WTC11 (cell line): ENCODE measurements around the gene LMOD1. TPM values are rescaled to one million over a fixed set of nuclear protein-coding genes. Genes with fewer than 3 reads are reported as not detected.

ENCODE experiments used
- ATAC-seq: fragments of 200-7000 bp; cut with Tn5 transposase; 2 replicates; pipeline ENCODE4 v1.10.0; 2021; ENCODE audit warnings: mild to moderate bottlenecking, moderate library complexity
- CTCF ChIA-PET: fragments of 300-600 bp; sonication (Branson Sonifier 250); formaldehyde crosslinking; loops from one replicate; lab custom pipeline; 2021; ENCODE audit warnings: antibody characterized with exemption; lab: Charles Lee
- POLR2A ChIA-PET: fragments of 350-600 bp; sonication (Branson Sonifier 250); formaldehyde crosslinking; loops from one replicate; lab custom pipeline; 2021; ENCODE audit warnings: antibody characterized with exemption; lab: Charles Lee
- DNase-seq: peaks from one replicate; pipeline ENCODE4 v3.0.0; 2021; ENCODE audit warnings: low spot score
- H3K27ac Mint-ChIP-seq: 2 replicates; pipeline ENCODE4 v1.8.0; 2021; ENCODE audit warnings: mixed read lengths
- H3K27me3 Mint-ChIP-seq: 2 replicates; pipeline ENCODE4 v1.8.0; 2021; ENCODE audit warnings: low read depth, mild to moderate bottlenecking, moderate library complexity, mixed read lengths
- H3K36me3 Mint-ChIP-seq: 2 replicates; pipeline ENCODE4 v1.8.0; 2021; ENCODE audit warnings: mixed read lengths
- H3K4me1 Mint-ChIP-seq: 2 replicates; pipeline ENCODE4 v1.8.0; 2022; ENCODE audit warnings: mixed read lengths
- H3K4me3 Mint-ChIP-seq: 2 replicates; pipeline ENCODE4 v1.8.0; 2021; ENCODE audit warnings: mild to moderate bottlenecking, moderate library complexity, mixed read lengths
- H3K9me3 Mint-ChIP-seq: 2 replicates; pipeline ENCODE4 v1.8.0; 2021; ENCODE audit warnings: mixed read lengths
- CREB1 ChIP-seq: sonication (generic); formaldehyde crosslinking; IDR thresholded peaks from 2 replicates; pipeline ENCODE4 v1.8.0; 2023; ENCODE audit warnings: mild to moderate bottlenecking, missing genetic modification reagents
- E2F1 ChIP-seq: sonication (generic); formaldehyde crosslinking; IDR thresholded peaks from 2 replicates; pipeline ENCODE4 v1.8.0; 2022; ENCODE audit warnings: mild to moderate bottlenecking, missing genetic modification reagents
- E2F5 ChIP-seq: sonication (generic); formaldehyde crosslinking; IDR thresholded peaks from 2 replicates; pipeline ENCODE4 v1.8.1; 2022; ENCODE audit warnings: mild to moderate bottlenecking, moderate library complexity, missing genetic modification reagents
- EMX1 ChIP-seq: fragments of 250-450 bp; sonication (Bioruptor Pico); IDR thresholded peaks from 2 replicates; pipeline ENCODE4 v1.8.0; 2021; ENCODE audit warnings: mild to moderate bottlenecking
- ETV6 ChIP-seq: sonication (generic); formaldehyde crosslinking; IDR thresholded peaks from 2 replicates; pipeline ENCODE4 v1.8.1; 2022; ENCODE audit warnings: mild to moderate bottlenecking, missing genetic modification reagents
- FOXJ3 ChIP-seq: sonication (generic); formaldehyde crosslinking; IDR thresholded peaks from 2 replicates; pipeline ENCODE4 v1.9.0; 2021; ENCODE audit warnings: missing genetic modification reagents, mild to moderate bottlenecking, borderline replicate concordance
- FOXP4 ChIP-seq: sonication (generic); formaldehyde crosslinking; IDR thresholded peaks from 2 replicates; pipeline ENCODE4 v1.8.0; 2022; ENCODE audit warnings: mild to moderate bottlenecking, missing genetic modification reagents
- IRF2 ChIP-seq: sonication (generic); formaldehyde crosslinking; IDR thresholded peaks from 2 replicates; pipeline ENCODE4 v1.8.0; 2022; ENCODE audit warnings: low read depth, missing genetic modification reagents, borderline replicate concordance
- KAT7 ChIP-seq: sonication (generic); formaldehyde crosslinking; IDR thresholded peaks from 2 replicates; pipeline ENCODE4 v1.8.1; 2023; ENCODE audit warnings: missing genetic modification reagents, mild to moderate bottlenecking, borderline replicate concordance
- MLX ChIP-seq: sonication (generic); formaldehyde crosslinking; IDR thresholded peaks from 2 replicates; pipeline ENCODE4 v1.8.1; 2023; ENCODE audit warnings: mild to moderate bottlenecking, missing genetic modification reagents, moderate library complexity
- MXD4 ChIP-seq: fragments of 250-450 bp; sonication (Bioruptor Pico); IDR thresholded peaks from 2 replicates; pipeline ENCODE4 v1.8.0; 2021; ENCODE audit warnings: mild to moderate bottlenecking, moderate library complexity, borderline replicate concordance
- NFATC4 ChIP-seq: fragments of 250-450 bp; sonication (Bioruptor Pico); IDR thresholded peaks from 2 replicates; pipeline ENCODE4 v1.9.0; 2021; ENCODE audit warnings: mild to moderate bottlenecking
- NFE2L1 ChIP-seq: sonication (generic); formaldehyde crosslinking; IDR thresholded peaks from 2 replicates; pipeline ENCODE4 v1.8.1; 2023; ENCODE audit warnings: missing genetic modification reagents
- PRDM15 ChIP-seq: sonication (generic); formaldehyde crosslinking; IDR thresholded peaks from 2 replicates; pipeline ENCODE4 v1.8.0; 2022; ENCODE audit warnings: missing genetic modification reagents
- SMAD4 ChIP-seq: sonication (generic); formaldehyde crosslinking; IDR thresholded peaks from 2 replicates; pipeline ENCODE4 v1.8.0; 2022; ENCODE audit warnings: mild to moderate bottlenecking, missing genetic modification reagents
- TEAD1 ChIP-seq: sonication (generic); formaldehyde crosslinking; IDR thresholded peaks from 2 replicates; pipeline ENCODE4 v1.8.0; 2022; ENCODE audit warnings: mild to moderate bottlenecking, missing genetic modification reagents
- TP53 ChIP-seq: sonication (generic); formaldehyde crosslinking; IDR thresholded peaks from 2 replicates; pipeline ENCODE4 v1.8.1; 2023; ENCODE audit warnings: mild to moderate bottlenecking, missing genetic modification reagents
- ZNF263 ChIP-seq: sonication (generic); formaldehyde crosslinking; IDR thresholded peaks from 2 replicates; pipeline ENCODE4 v1.8.1; 2022; ENCODE audit warnings: low read depth, mild to moderate bottlenecking, moderate library complexity, missing genetic modification reagents
- ZNF416 ChIP-seq: fragments of 250-450 bp; sonication (Bioruptor Pico); IDR thresholded peaks from 2 replicates; pipeline ENCODE4 v1.9.0; 2021; ENCODE audit warnings: mild to moderate bottlenecking, inconsistent platforms
- ZNF425 ChIP-seq: fragments of 250-450 bp; sonication (Bioruptor Pico); conservative IDR thresholded peaks from 2 replicates; pipeline ENCODE4 v1.9.0; 2021; ENCODE audit warnings: mild to moderate bottlenecking
- ZSCAN18 ChIP-seq: fragments of 250-450 bp; sonication (Bioruptor Pico); IDR thresholded peaks from 2 replicates; pipeline ENCODE4 v2.1.2; 2022; ENCODE audit warnings: mild to moderate bottlenecking, moderate library complexity
- total RNA-seq: library from RNA; stranded (reverse); gene quantifications from 3 replicates; pipeline ENCODE4 v1.2.3, GENCODE V29; 2021

LMOD1 gene
- total RNA-seq, 1 experiment from 2014 or later, result 1.5 TPM

- H3K4me1 Mint-ChIP-seq, result no peaks in the 10 kb centered on the region
- DNase-seq, result no peak
- H3K27ac Mint-ChIP-seq, result no peak overlapping the region
- no peak overlapping the region for H3K4me3 Mint-ChIP-seq
- no peak for ATAC-seq
- H3K27me3 Mint-ChIP-seq, result no peaks in the 10 kb centered on the region
- TF ChIP-seq FOXP4 (CRISPR knock-in tag) (no peak), TEAD1 (CRISPR knock-in tag) (no peak), NFATC4 (CRISPR knock-in tag) (no peak), IRF2 (no peak), MXD4 (CRISPR knock-in tag) (no peak), ZNF425 (CRISPR knock-in tag) (no peak), E2F5 (no peak), ZSCAN18 (CRISPR knock-in tag) (no peak), PRDM15 (CRISPR knock-in tag) (no peak), KAT7 (no peak), TP53 (CRISPR knock-in tag) (no peak), ZNF416 (no peak), ETV6 (CRISPR knock-in tag) (no peak), NFE2L1 (CRISPR knock-in tag) (no peak), EMX1 (CRISPR knock-in tag) (no peak)
- CTCF ChIA-PET, result interaction anchor here (1.0 kb wide), 1 partner anchor 26 kb away, joined by 3 read pairs; no protein-coding TSS in a partner anchor
- H3K9me3 Mint-ChIP-seq, result no peaks in the 10 kb centered on the region
- H3K36me3 Mint-ChIP-seq, result peaks cover 78% of the 10 kb centered on the region
- POLR2A ChIA-PET, result no interaction called here
These were observed 76.0 kb downstream of the LMOD1 start for GRCh38 chr1:201870397-201870796.

GRCh38 chr1:201861448-201861847 is 84.9 kb downstream of the LMOD1 start:
- H3K9me3 Mint-ChIP-seq, result no peaks in the 10 kb centered on the region
- ATAC-seq (no peak), DNase-seq (no peak)
- H3K4me3 Mint-ChIP-seq, result no peak overlapping the region
- H3K27ac Mint-ChIP-seq, result no peak overlapping the region
- ChIA-PET POLR2A (interaction anchor here (0.5 kb wide), 1 partner anchor 117 kb away, joined by 3 read pairs; no protein-coding TSS in a partner anchor), CTCF (no interaction called here)
- peaks cover 64% of the 10 kb centered on the region for H3K36me3 Mint-ChIP-seq
- H3K4me1 Mint-ChIP-seq, result no peaks in the 10 kb centered on the region
- H3K27me3 Mint-ChIP-seq, result no peaks in the 10 kb centered on the region; the same call in 1 of the 2 replicates
- TF ChIP-seq MLX (CRISPR knock-in tag) (no peak), ZNF263 (CRISPR knock-in tag) (no peak), FOXJ3 (no peak), CREB1 (no peak), E2F1 (CRISPR knock-in tag) (no peak), SMAD4 (CRISPR knock-in tag) (no peak), ETV6 (CRISPR knock-in tag) (no peak), PRDM15 (CRISPR knock-in tag) (no peak)
